Muscle of leg (tissue), 11 donors: ENCODE results near the gene CADM1. TPM values are rescaled to one million over a fixed set of nuclear protein-coding genes. Genes with fewer than 3 reads are reported as not detected.

Source experiments
- DNase-seq: peaks from one replicate; pipeline ENCODE4 v3.0.0; 2013
- H3K27ac ChIP-seq: one replicate; pipeline ENCODE4 v1.5.1; 2013; ENCODE audit warnings: mild to moderate bottlenecking, low read length, control low read depth
- H3K27me3 ChIP-seq: one replicate; pipeline ENCODE4 v1.6.1; 2013; ENCODE audit warnings: low read length; ENCODE audit not compliant: control insufficient read depth, insufficient read depth
- H3K36me3 ChIP-seq: one replicate; pipeline ENCODE4 v1.6.1; 2013; ENCODE audit warnings: low read length; ENCODE audit not compliant: control insufficient read depth, insufficient read depth
- H3K4me1 ChIP-seq: one replicate; pipeline ENCODE4 v1.6.1; 2013; ENCODE audit warnings: low read length; ENCODE audit not compliant: control insufficient read depth, insufficient read depth
- H3K4me3 ChIP-seq: one replicate; pipeline ENCODE4 v1.5.1; 2013; ENCODE audit warnings: low read length, control low read depth
- H3K9me3 ChIP-seq: replicated peaks from 2 replicates; pipeline ENCODE4 v1.6.1; 2013; ENCODE audit warnings: low read depth, low read length; ENCODE audit not compliant: control insufficient read depth
- WGBS: methylation state at CpG from one replicate; pipeline ENCODE4 v1.1.5; 2013; ENCODE audit warnings: missing lambda C conversion rate; ENCODE audit not compliant: insufficient coverage; 5-methylcytosine and 5-hydroxymethylcytosine counted together
- polyA plus RNA-seq, 8 donors: library from polyadenylated mRNA; unstranded; fragments of 120-200 nt; gene quantifications; one replicate each; pipeline versions ENCODE4 v1.2.1 to v1.2.3, GENCODE V29; 2013; ENCODE audit warnings: inconsistent platforms in 1 of 8, low replicate concordance in 1 of 8; ENCODE audit not compliant: insufficient read length in 8 of 8, insufficient read depth in 1 of 8
- total RNA-seq: library from RNA; stranded (reverse); fragments of 120-200 nt; gene quantifications from one replicate; pipeline ENCODE4 v1.2.4, GENCODE V29; 2013

Gene CADM1
- total and polyA plus RNA-seq, 9 donors: 16.8 to 39.6 (median 26.8) TPM

GRCh38 chr11:115126092-115126491 lies 378.1 kb downstream of the CADM1 start:
- no peak overlapping the region for H3K27ac ChIP-seq
- H3K4me1 ChIP-seq: no peaks in the 10 kb centered on the region
- H3K4me3 ChIP-seq: no peak overlapping the region
- no peak for DNase-seq
- no peaks in the 10 kb centered on the region for H3K9me3 ChIP-seq
- WGBS: no CpG with 5 or more reads among the region's 2 CpGs
- no peaks in the 10 kb centered on the region for H3K36me3 ChIP-seq
- peaks cover 3% of the 10 kb centered on the region for H3K27me3 ChIP-seq

GRCh38 chr11:115124786-115125185 lies 379.4 kb downstream of the CADM1 start:
- no peaks in the 10 kb centered on the region for H3K36me3 ChIP-seq
- no peaks in the 10 kb centered on the region for H3K9me3 ChIP-seq
- peaks cover 3% of the 10 kb centered on the region for H3K27me3 ChIP-seq
- 83% methylated on average over 1 of the region's 4 CpGs for WGBS
- no peaks in the 10 kb centered on the region for H3K4me1 ChIP-seq
- no peak overlapping the region for H3K27ac ChIP-seq
- H3K4me3 ChIP-seq: no peak overlapping the region
- no peak for DNase-seq

DNA sequence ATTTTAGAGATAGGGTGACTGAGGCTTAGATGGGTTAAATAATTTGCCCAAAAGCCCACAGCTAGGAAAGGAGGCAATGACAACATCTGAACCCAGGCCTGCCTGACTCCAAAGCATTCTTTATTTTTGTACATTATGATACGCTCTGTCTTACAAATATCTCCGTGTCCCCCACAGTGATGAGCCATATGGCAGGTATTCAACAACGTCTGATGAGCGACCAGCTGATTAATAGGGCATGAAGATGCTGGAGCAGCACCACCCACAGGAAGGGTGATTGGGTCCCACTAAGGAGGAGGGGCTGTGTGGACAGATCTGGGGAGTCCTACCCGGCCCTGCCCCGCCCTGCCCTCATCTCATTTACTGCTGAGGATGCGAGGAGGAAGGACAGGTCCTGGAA lies 380.6 kb downstream of the CADM1 start:
- WGBS: 90% methylated on average over 4 of the region's 7 CpGs
- H3K4me3 ChIP-seq: no peak overlapping the region
- no peaks in the 10 kb centered on the region for H3K4me1 ChIP-seq
- DNase-seq: no peak
- H3K27me3 ChIP-seq: peaks cover 3% of the 10 kb centered on the region
- H3K9me3 ChIP-seq: no peaks in the 10 kb centered on the region
- no peak overlapping the region for H3K27ac ChIP-seq
- H3K36me3 ChIP-seq: no peaks in the 10 kb centered on the region

GRCh38 chr11:115122274-115122673 lies 381.9 kb downstream of the CADM1 start:
- H3K4me3 ChIP-seq: no peak overlapping the region
- no peak overlapping the region for H3K27ac ChIP-seq
- H3K9me3 ChIP-seq: no peaks in the 10 kb centered on the region
- H3K4me1 ChIP-seq: no peaks in the 10 kb centered on the region
- no peak for DNase-seq
- peaks cover 3% of the 10 kb centered on the region for H3K27me3 ChIP-seq
- WGBS: 65% methylated on average over 2 of the region's 3 CpGs
- H3K36me3 ChIP-seq: no peaks in the 10 kb centered on the region
